ENCODE results near the gene AQP3. TPM values are rescaled to one million over a fixed set of nuclear protein-coding genes. Genes with fewer than 3 reads are reported as not detected.

Gene AQP3
- total and polyA plus RNA-seq, 2 experiments from 2014 or later = 97.1 to 123 TPM

- Histone ChIP-seq H3K27me3 (no peaks in the 10 kb centered on the region), H3K27ac (no peak overlapping the region), H3K36me3 (replicated peaks; ENCODE audit: insufficient read depth, low read depth) (no peaks in the 10 kb centered on the region), H3K9me3 (ENCODE audit: low read depth) (no peaks in the 10 kb centered on the region), H2AFZ (no peak overlapping the region), H3K9me2 (replicated peaks; ENCODE audit: insufficient read depth) (no peaks in the 10 kb centered on the region), H3K4me3 (no peak overlapping the region), H3K4me1 (ENCODE audit: insufficient read depth) (peaks cover 21% of the 10 kb centered on the region), H3K79me2 (no peaks in the 10 kb centered on the region), H3K4me2 (no peak overlapping the region), H4K20me1 (ENCODE audit: insufficient read depth, poor library complexity, severe bottlenecking) (no peaks in the 10 kb centered on the region)
- no peak for TF ChIP-seq EZH2phosphoT487 (IDR thresholded peaks at IDR 0.05; ENCODE audit: low read depth, severe bottlenecking, unreplicated experiment)
- no peak for TF ChIP-seq CTCF (IDR thresholded peaks at IDR 0.05; ENCODE audit: poor library complexity)
- no peak for TF ChIP-seq EZH2 (IDR thresholded peaks at IDR 0.05; ENCODE audit: borderline replicate concordance)
- WGBS (ENCODE audit: low lambda C conversion rate, missing lambda C conversion rate) = 91% methylated on average over 8 of the region's 8 CpGs
- no peak for DNase-seq (ENCODE audit: low spot score)
Measured at GRCh38 chr9:33433871-33434270, 13.5 kb downstream of the AQP3 start.

GRCh38 chr9:33431420-33431819 is 16.0 kb downstream of the AQP3 start:
- H3K9me2 ChIP-seq (replicated peaks; ENCODE audit: insufficient read depth) = no peaks in the 10 kb centered on the region
- H3K4me2 ChIP-seq = no peak overlapping the region
- H2AFZ ChIP-seq = no peak overlapping the region
- H3K27ac ChIP-seq = no peak overlapping the region
- H3K4me3 ChIP-seq = no peak overlapping the region
- no peaks in the 10 kb centered on the region for H3K27me3 ChIP-seq
- H3K9me3 ChIP-seq (ENCODE audit: low read depth) = no peaks in the 10 kb centered on the region
- H4K20me1 ChIP-seq (ENCODE audit: insufficient read depth, poor library complexity, severe bottlenecking) = no peaks in the 10 kb centered on the region
- no peak for TF ChIP-seq CTCF (IDR thresholded peaks at IDR 0.05; ENCODE audit: poor library complexity)
- TF ChIP-seq EZH2 (IDR thresholded peaks at IDR 0.05; ENCODE audit: borderline replicate concordance) = no peak
- TF ChIP-seq EZH2phosphoT487 (IDR thresholded peaks at IDR 0.05; ENCODE audit: low read depth, severe bottlenecking, unreplicated experiment) = no peak
- H3K36me3 ChIP-seq (replicated peaks; ENCODE audit: insufficient read depth, low read depth) = no peaks in the 10 kb centered on the region
- 86% methylated on average over 2 of the region's 2 CpGs for WGBS (ENCODE audit: low lambda C conversion rate, missing lambda C conversion rate)
- H3K4me1 ChIP-seq (ENCODE audit: insufficient read depth) = peaks cover 10% of the 10 kb centered on the region
- no peak for DNase-seq (ENCODE audit: low spot score)
- H3K79me2 ChIP-seq = no peaks in the 10 kb centered on the region

GRCh38 chr9:33430942-33431341 is 16.5 kb downstream of the AQP3 start:
- Histone ChIP-seq H3K27ac (no peak overlapping the region), H3K4me3 (no peak overlapping the region), H3K9me3 (ENCODE audit: low read depth) (no peaks in the 10 kb centered on the region), H3K27me3 (no peaks in the 10 kb centered on the region), H3K9me2 (replicated peaks; ENCODE audit: insufficient read depth) (no peaks in the 10 kb centered on the region), H2AFZ (no peak overlapping the region), H3K4me1 (ENCODE audit: insufficient read depth) (peaks cover 6% of the 10 kb centered on the region), H3K4me2 (no peak overlapping the region), H3K36me3 (replicated peaks; ENCODE audit: insufficient read depth, low read depth) (no peaks in the 10 kb centered on the region), H4K20me1 (ENCODE audit: insufficient read depth, poor library complexity, severe bottlenecking) (no peaks in the 10 kb centered on the region), H3K79me2 (no peaks in the 10 kb centered on the region)
- TF ChIP-seq EZH2 (IDR thresholded peaks at IDR 0.05; ENCODE audit: borderline replicate concordance) = no peak
- no peak for TF ChIP-seq EZH2phosphoT487 (IDR thresholded peaks at IDR 0.05; ENCODE audit: low read depth, severe bottlenecking, unreplicated experiment)
- no peak for TF ChIP-seq CTCF (IDR thresholded peaks at IDR 0.05; ENCODE audit: poor library complexity)
- no peak for DNase-seq (ENCODE audit: low spot score)
- WGBS (ENCODE audit: low lambda C conversion rate, missing lambda C conversion rate) = 58% methylated on average over 1 of the region's 1 CpG
